Inferior parietal cortex (tissue), 1 donor: Measurements from ENCODE around the gene MAGEB1.

ENCODE experiments used
- DNase-seq: peaks from one replicate; pipeline ENCODE4 v3.0.0-alpha.2; 2016; ENCODE audit errors: extremely low spot score

Gene MAGEB1

GRCh38 chrX:30296408-30297254 lies 49.7 kb downstream of the MAGEB1 start:
- DNase-seq = no peak

GRCh38 chrX:30301208-30301607 lies 54.3 kb downstream of the MAGEB1 start:
- no peak for DNase-seq
